ENCODE data around the gene LCN6. TPM values are rescaled to one million over a fixed set of nuclear protein-coding genes. Genes with fewer than 3 reads are reported as not detected.

The LCN6 gene
- total and polyA plus RNA-seq, 10 of the 15 experiments (the other 5 are each of a cell fraction or from before 2014, with no cell fraction given), result not detected

DNA sequence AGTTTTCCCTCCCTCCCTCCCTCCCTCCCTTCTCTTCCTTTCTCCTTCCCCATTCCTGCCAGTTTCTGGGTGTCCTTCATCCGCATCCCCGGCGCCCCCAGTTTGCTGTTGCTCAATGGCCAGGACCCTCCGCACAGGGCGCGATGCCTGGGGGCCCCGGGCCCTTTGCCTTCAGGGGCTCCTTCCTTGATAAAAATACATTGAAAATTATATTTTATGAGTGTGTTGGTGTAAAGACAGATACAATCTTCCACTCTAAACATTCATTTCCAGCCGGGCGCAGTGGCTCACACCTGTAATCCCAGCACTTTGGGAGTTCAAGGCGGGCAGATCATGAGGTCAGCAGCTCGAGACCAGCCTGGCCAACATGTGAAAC lies 53.5 kb downstream of the LCN6 start:
- BruUV-seq (replicated peaks), result no TSS peak
- H3K9me3 ChIP-seq (replicated peaks; ENCODE audit: control insufficient read depth, insufficient read depth, low read length), result no peaks in the 10 kb centered on the region
- peaks cover 4% of the 10 kb centered on the region for H3K4me1 ChIP-seq (ENCODE audit: control insufficient read depth, insufficient read depth, low read length)
- CTCF ChIA-PET, result interaction anchor here (1.4 to 1.9 kb wide), 2 partner anchors 23 to 32 kb away, joined by 4 read pairs; no protein-coding TSS in a partner anchor
- in situ Hi-C loops (cut with MboI), result no loop called here
- H3K36me3 ChIP-seq (ENCODE audit: control insufficient read depth in 2 of 2, insufficient read depth in 2 of 2, low read length in 1 of 2), result no peaks in the 10 kb centered on the region
- FAIRE-seq (no peak), DNase-seq (ENCODE audit: low read depth, low spot score) (no peak), ATAC-seq (no peak)
- no peak overlapping the region for H3K4me2 ChIP-seq (ENCODE audit: control insufficient read depth, insufficient read depth)
- SMC1A ChIA-PET (ENCODE audit: uncharacterized antibody, unreplicated experiment), result no interaction called here
- POLR2A ChIA-PET, result no interaction called here
- RAD21 ChIA-PET (ENCODE audit: unreplicated experiment), result no interaction called here
- H3K79me2 ChIP-seq (ENCODE audit: control insufficient read depth, insufficient read depth, low read length), result no peaks in the 10 kb centered on the region
- WGBS (ENCODE audit: insufficient coverage, insufficient replicate concordance, low lambda C conversion rate, missing lambda C conversion rate), result 77% methylated on average over 11 of the region's 11 CpGs
- H3K27ac ChIP-seq (ENCODE audit: control insufficient read depth, insufficient read depth), result no peak overlapping the region
- TF ChIP-seq, protein P1, sequence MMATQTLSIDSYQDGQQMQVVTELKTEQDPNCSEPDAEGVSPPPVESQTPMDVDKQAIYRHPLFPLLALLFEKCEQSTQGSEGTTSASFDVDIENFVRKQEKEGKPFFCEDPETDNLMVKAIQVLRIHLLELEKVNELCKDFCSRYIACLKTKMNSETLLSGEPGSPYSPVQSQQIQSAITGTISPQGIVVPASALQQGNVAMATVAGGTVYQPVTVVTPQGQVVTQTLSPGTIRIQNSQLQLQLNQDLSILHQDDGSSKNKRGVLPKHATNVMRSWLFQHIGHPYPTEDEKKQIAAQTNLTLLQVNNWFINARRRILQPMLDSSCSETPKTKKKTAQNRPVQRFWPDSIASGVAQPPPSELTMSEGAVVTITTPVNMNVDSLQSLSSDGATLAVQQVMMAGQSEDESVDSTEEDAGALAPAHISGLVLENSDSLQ (IDR thresholded peaks at IDR 0.05), result no peak
- TF ChIP-seq TAF1 (IDR thresholded peaks at IDR 0.05; ENCODE audit: borderline replicate concordance, low read depth, low read length), result no peak
- TF ChIP-seq SMAD5 (IDR thresholded peaks at IDR 0.05; ENCODE audit: low read depth), result no peak
- TF ChIP-seq IKZF1 (conservative IDR thresholded peaks at IDR 0.05), result no peak
- no peak for TF ChIP-seq NR2C1 (IDR thresholded peaks at IDR 0.05)
- TF ChIP-seq NFIC (IDR thresholded peaks at IDR 0.05; ENCODE audit: low read depth, low read length), result no peak
- TF ChIP-seq GABPA (IDR thresholded peaks at IDR 0.05; ENCODE audit: low read depth), result no peak
- TF ChIP-seq MYB (IDR thresholded peaks at IDR 0.05; ENCODE audit: borderline replicate concordance, low read depth, low read length), result no peak
- TF ChIP-seq, protein P2, sequence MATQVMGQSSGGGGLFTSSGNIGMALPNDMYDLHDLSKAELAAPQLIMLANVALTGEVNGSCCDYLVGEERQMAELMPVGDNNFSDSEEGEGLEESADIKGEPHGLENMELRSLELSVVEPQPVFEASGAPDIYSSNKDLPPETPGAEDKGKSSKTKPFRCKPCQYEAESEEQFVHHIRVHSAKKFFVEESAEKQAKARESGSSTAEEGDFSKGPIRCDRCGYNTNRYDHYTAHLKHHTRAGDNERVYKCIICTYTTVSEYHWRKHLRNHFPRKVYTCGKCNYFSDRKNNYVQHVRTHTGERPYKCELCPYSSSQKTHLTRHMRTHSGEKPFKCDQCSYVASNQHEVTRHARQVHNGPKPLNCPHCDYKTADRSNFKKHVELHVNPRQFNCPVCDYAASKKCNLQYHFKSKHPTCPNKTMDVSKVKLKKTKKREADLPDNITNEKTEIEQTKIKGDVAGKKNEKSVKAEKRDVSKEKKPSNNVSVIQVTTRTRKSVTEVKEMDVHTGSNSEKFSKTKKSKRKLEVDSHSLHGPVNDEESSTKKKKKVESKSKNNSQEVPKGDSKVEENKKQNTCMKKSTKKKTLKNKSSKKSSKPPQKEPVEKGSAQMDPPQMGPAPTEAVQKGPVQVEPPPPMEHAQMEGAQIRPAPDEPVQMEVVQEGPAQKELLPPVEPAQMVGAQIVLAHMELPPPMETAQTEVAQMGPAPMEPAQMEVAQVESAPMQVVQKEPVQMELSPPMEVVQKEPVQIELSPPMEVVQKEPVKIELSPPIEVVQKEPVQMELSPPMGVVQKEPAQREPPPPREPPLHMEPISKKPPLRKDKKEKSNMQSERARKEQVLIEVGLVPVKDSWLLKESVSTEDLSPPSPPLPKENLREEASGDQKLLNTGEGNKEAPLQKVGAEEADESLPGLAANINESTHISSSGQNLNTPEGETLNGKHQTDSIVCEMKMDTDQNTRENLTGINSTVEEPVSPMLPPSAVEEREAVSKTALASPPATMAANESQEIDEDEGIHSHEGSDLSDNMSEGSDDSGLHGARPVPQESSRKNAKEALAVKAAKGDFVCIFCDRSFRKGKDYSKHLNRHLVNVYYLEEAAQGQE (IDR thresholded peaks at IDR 0.05; ENCODE audit: low read depth, low read length), result no peak
- TF ChIP-seq, protein P3, sequence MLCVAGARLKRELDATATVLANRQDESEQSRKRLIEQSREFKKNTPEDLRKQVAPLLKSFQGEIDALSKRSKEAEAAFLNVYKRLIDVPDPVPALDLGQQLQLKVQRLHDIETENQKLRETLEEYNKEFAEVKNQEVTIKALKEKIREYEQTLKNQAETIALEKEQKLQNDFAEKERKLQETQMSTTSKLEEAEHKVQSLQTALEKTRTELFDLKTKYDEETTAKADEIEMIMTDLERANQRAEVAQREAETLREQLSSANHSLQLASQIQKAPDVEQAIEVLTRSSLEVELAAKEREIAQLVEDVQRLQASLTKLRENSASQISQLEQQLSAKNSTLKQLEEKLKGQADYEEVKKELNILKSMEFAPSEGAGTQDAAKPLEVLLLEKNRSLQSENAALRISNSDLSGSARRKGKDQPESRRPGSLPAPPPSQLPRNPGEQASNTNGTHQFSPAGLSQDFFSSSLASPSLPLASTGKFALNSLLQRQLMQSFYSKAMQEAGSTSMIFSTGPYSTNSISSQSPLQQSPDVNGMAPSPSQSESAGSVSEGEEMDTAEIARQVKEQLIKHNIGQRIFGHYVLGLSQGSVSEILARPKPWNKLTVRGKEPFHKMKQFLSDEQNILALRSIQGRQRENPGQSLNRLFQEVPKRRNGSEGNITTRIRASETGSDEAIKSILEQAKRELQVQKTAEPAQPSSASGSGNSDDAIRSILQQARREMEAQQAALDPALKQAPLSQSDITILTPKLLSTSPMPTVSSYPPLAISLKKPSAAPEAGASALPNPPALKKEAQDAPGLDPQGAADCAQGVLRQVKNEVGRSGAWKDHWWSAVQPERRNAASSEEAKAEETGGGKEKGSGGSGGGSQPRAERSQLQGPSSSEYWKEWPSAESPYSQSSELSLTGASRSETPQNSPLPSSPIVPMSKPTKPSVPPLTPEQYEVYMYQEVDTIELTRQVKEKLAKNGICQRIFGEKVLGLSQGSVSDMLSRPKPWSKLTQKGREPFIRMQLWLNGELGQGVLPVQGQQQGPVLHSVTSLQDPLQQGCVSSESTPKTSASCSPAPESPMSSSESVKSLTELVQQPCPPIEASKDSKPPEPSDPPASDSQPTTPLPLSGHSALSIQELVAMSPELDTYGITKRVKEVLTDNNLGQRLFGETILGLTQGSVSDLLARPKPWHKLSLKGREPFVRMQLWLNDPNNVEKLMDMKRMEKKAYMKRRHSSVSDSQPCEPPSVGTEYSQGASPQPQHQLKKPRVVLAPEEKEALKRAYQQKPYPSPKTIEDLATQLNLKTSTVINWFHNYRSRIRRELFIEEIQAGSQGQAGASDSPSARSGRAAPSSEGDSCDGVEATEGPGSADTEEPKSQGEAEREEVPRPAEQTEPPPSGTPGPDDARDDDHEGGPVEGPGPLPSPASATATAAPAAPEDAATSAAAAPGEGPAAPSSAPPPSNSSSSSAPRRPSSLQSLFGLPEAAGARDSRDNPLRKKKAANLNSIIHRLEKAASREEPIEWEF (IDR thresholded peaks at IDR 0.05; ENCODE audit: insufficient replicate concordance, low read depth, low read length), result no peak
- no peak for TF ChIP-seq SUZ12 (IDR thresholded peaks at IDR 0.05; ENCODE audit: unreplicated experiment)
- no peak for TF ChIP-seq BACH1 (IDR thresholded peaks at IDR 0.05; ENCODE audit: borderline replicate concordance)
- no peak overlapping the region for H3K9ac ChIP-seq (ENCODE audit: control insufficient read depth, insufficient read depth, low read length)
- H3K27me3 ChIP-seq (replicated peaks in 1 of 2; ENCODE audit: control insufficient read depth in 2 of 2, insufficient read depth in 2 of 2, low read length in 1 of 2), result no peaks in the 10 kb centered on the region
- intact Hi-C loops (cut with micrococcal nuclease; ENCODE audit: unreplicated experiment), result no loop called here
- no peak overlapping the region for H3K4me3 ChIP-seq
- H4K20me1 ChIP-seq (ENCODE audit: control insufficient read depth, insufficient read depth), result no peaks in the 10 kb centered on the region
- no peak overlapping the region for H2AFZ ChIP-seq (ENCODE audit: control insufficient read depth, low read depth, low read length)
